HepG2 (cell line): Measurements from ENCODE around the gene ATP6V0A1. TPM values are rescaled to one million over a fixed set of nuclear protein-coding genes. Genes with fewer than 3 reads are reported as not detected.

Source experiments
- ATF7-NPFF ChIP-seq: sonication (generic); formaldehyde crosslinking; IDR thresholded peaks from 2 replicates; pipeline ENCODE4 v1.8.1; 2023; ENCODE audit warnings: mild to moderate bottlenecking, low read depth, missing genetic modification reagents, moderate library complexity
- ETV6 ChIP-seq: sonication (generic); formaldehyde crosslinking; conservative IDR thresholded peaks from 2 replicates; pipeline ENCODE4 v1.4.0; 2020; ENCODE audit warnings: missing genetic modification reagents
- IKZF4 ChIP-seq: sonication (generic); formaldehyde crosslinking; IDR thresholded peaks from 2 replicates; pipeline ENCODE4 v1.5.1; 2020; ENCODE audit warnings: borderline replicate concordance, mild to moderate bottlenecking, low read depth, missing genetic modification reagents; ENCODE audit errors: not compliant biosample characterization
- KAT8 ChIP-seq: IDR thresholded peaks from 2 replicates; pipeline ENCODE4 v1.6.1; 2016; ENCODE audit warnings: missing genetic modification reagents, missing compliant biosample characterization
- KLF15 ChIP-seq: sonication (generic); formaldehyde crosslinking; IDR thresholded peaks from 2 replicates; pipeline ENCODE4 v1.8.1; 2023; ENCODE audit warnings: borderline replicate concordance, mild to moderate bottlenecking, inconsistent platforms, missing genetic modification reagents, mixed read lengths
- KLF6 ChIP-seq: IDR thresholded peaks from 2 replicates; pipeline ENCODE4 v1.8.0; 2016; ENCODE audit warnings: missing biosample characterization, missing genetic modification reagents
- KMT2B ChIP-seq: IDR thresholded peaks from 2 replicates; pipeline ENCODE4 v1.6.1; 2016; ENCODE audit warnings: missing genetic modification reagents, missing compliant biosample characterization
- NR2C2 ChIP-seq: sonication (generic); formaldehyde crosslinking; IDR thresholded peaks from 2 replicates; pipeline ENCODE4 v1.4.0; 2020; ENCODE audit warnings: missing genetic modification reagents, mild to moderate bottlenecking, moderate library complexity, borderline replicate concordance
- PPARG ChIP-seq: conservative IDR thresholded peaks from 2 replicates; pipeline ENCODE4 v1.6.1; 2016; ENCODE audit warnings: missing biosample characterization, missing genetic modification reagents
- TBP ChIP-seq: sonication (generic); formaldehyde crosslinking; IDR thresholded peaks from 2 replicates; pipeline ENCODE4 v1.5.0; 2020; ENCODE audit warnings: missing genetic modification reagents
- ZBTB20 ChIP-seq: sonication (generic); formaldehyde crosslinking; IDR thresholded peaks from 2 replicates; pipeline ENCODE4 v1.8.1; 2023; ENCODE audit warnings: missing genetic modification reagents, low read depth, mild to moderate bottlenecking, borderline replicate concordance
- ZC3H4 ChIP-seq: sonication (generic); formaldehyde crosslinking; IDR thresholded peaks from 2 replicates; pipeline ENCODE4 v1.4.0; 2020; ENCODE audit warnings: missing genetic modification reagents, borderline replicate concordance
- ZFP36 ChIP-seq: fragments of 150-350 bp; IDR thresholded peaks from 2 replicates; pipeline ENCODE4 v1.6.1; 2018; ENCODE audit warnings: borderline replicate concordance, low read length, low read depth; ENCODE audit not compliant: partially characterized antibody
- ZFP90 ChIP-seq: sonication (generic); formaldehyde crosslinking; IDR thresholded peaks from 2 replicates; pipeline ENCODE4 v1.8.0; 2022; ENCODE audit warnings: missing genetic modification reagents, mild to moderate bottlenecking, inconsistent platforms, borderline replicate concordance
- ZMYM3 ChIP-seq: sonication (generic); formaldehyde crosslinking; IDR thresholded peaks from 2 replicates; pipeline ENCODE4 v1.5.1; 2020; ENCODE audit warnings: mild to moderate bottlenecking, missing genetic modification reagents
- ZNF619 ChIP-seq: sonication (generic); formaldehyde crosslinking; IDR thresholded peaks from 2 replicates; pipeline ENCODE4 v1.4.0; 2020; ENCODE audit warnings: mild to moderate bottlenecking, missing genetic modification reagents
- ZNF652 ChIP-seq: IDR thresholded peaks from 2 replicates; pipeline ENCODE4 v1.6.1; 2016; ENCODE audit warnings: low read depth, borderline replicate concordance
- ZNF850 ChIP-seq: sonication (generic); formaldehyde crosslinking; conservative IDR thresholded peaks from 2 replicates; pipeline ENCODE4 v1.9.0; 2021; ENCODE audit warnings: mild to moderate bottlenecking, missing genetic modification reagents
- ZNF879 ChIP-seq: sonication (generic); formaldehyde crosslinking; IDR thresholded peaks from 2 replicates; pipeline ENCODE4 v1.8.1; 2023; ENCODE audit warnings: missing genetic modification reagents
- ZSCAN9 ChIP-seq: IDR thresholded peaks from 2 replicates; pipeline ENCODE4 v1.6.1; 2016; ENCODE audit warnings: borderline replicate concordance
- polyA plus RNA-seq, 8 experiments: library from polyadenylated mRNA; depleted of rRNA in 3 of 8; stranded (reverse) in 7 of 8; unstranded in 1 of 8; fragments of >200 nt; fragmentation: Illumina TruSeq in 4 of 8; extraction: Trizol in 4 of 8; gene quantifications; 2 replicates each; pipeline versions ENCODE4 v1.2.1 to v1.2.3, GENCODE V29; 2011 to 2016; ENCODE audit warnings: low read depth in 4 of 8, missing spikeins in 1 of 8, mixed read lengths in 1 of 8; ENCODE audit not compliant: insufficient read depth in 1 of 8
- total RNA-seq, 5 experiments: library from RNA; depleted of rRNA; stranded (reverse); fragments of >200 nt; fragmentation: Illumina TruSeq; extraction: Trizol; gene quantifications; 2 replicates each; pipeline ENCODE4 v1.2.3, GENCODE V29; 2016; ENCODE audit warnings: low read depth in 1 of 5
- TF ChIP-seq, protein P1 (sequence below): sonication (generic); formaldehyde crosslinking; IDR thresholded peaks from 2 replicates; pipeline ENCODE4 v1.5.1; 2020; ENCODE audit warnings: mild to moderate bottlenecking, missing genetic modification reagents, moderate library complexity
- TF ChIP-seq, protein P2 (sequence below): sonication (generic); formaldehyde crosslinking; IDR thresholded peaks from 2 replicates; pipeline ENCODE4 v1.4.0; 2020; ENCODE audit warnings: missing genetic modification reagents
- TF ChIP-seq, protein P3 (sequence below): sonication (generic); formaldehyde crosslinking; IDR thresholded peaks from 2 replicates; pipeline ENCODE4 v1.8.0; 2022; ENCODE audit warnings: mild to moderate bottlenecking, missing genetic modification reagents
- TF ChIP-seq, protein P4 (sequence below): sonication (generic); formaldehyde crosslinking; IDR thresholded peaks from 2 replicates; pipeline ENCODE4 v1.8.1; 2023; ENCODE audit warnings: missing genetic modification reagents, mild to moderate bottlenecking, borderline replicate concordance

Gene ATP6V0A1
- total and polyA plus RNA-seq, 2 of the 13 experiments (the other 11 are each of a cell fraction or from before 2014, with no cell fraction given): 27.9 to 54.1 TPM

DNA sequence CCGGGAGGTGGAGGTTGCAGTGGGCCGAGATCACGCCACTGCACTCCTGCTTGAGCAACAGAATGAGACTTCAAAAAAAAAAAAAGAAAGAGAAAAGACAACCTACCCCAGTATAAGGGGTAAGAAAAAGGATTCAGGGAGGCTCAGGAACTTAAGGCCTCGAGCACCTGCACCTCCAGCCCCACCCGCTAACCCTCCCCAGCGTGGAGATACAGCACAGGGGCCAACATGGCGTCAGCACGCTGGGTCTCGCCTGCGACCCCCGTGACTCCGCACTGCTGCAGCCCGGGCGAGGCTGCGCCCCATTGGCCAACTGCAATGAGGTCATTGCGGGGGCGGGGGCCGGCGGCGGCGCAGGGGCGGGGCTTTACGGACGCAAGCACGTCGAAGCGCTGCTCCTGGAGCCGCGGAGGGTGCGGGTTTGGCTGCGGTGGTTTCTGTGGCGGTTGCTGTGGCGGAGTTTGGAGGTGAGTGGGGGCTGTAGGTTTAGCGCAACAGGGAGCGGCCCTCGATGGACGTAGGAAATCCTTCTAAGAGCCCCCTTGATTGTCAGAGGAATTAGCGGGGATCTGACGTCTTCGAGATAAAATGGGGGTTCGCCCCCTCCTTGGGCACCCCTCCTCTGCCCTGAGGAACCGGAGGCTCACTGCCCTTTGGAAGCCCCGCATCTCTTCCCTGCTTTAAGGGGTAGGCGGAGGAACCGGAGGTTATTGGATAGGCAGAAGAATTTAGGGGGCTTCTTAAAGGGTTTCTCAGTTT, at the start of gene ATP6V0A1 (continued):
- TF ChIP-seq ZFP36: no peak
- TF ChIP-seq ZBTB20: no peak; the same call in 1 of the 2 replicates
- TF ChIP-seq IKZF4: no peak
- 0 out of 2 replicates have a peak, but pooled peaks have one; percentile 43 for TF ChIP-seq PPARG (CRISPR knock-in tag)
- no peak for TF ChIP-seq TBP (CRISPR knock-in tag)
- TF ChIP-seq ZSCAN9 (CRISPR knock-in tag): peak; percentile 45; the same call in 1 of the 2 replicates
- TF ChIP-seq, protein P1, sequence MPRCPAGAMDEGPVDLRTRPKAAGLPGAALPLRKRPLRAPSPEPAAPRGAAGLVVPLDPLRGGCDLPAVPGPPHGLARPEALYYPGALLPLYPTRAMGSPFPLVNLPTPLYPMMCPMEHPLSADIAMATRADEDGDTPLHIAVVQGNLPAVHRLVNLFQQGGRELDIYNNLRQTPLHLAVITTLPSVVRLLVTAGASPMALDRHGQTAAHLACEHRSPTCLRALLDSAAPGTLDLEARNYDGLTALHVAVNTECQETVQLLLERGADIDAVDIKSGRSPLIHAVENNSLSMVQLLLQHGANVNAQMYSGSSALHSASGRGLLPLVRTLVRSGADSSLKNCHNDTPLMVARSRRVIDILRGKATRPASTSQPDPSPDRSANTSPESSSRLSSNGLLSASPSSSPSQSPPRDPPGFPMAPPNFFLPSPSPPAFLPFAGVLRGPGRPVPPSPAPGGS (CRISPR knock-in tag): peak; percentile 65; the same call in 1 of the 2 replicates
- 0 out of 2 replicates have a peak, but pooled peaks have one; percentile 45 for TF ChIP-seq ETV6 (CRISPR knock-in tag)
- peak; percentile 14; the same call in 1 of the 2 replicates for TF ChIP-seq ZNF850 (CRISPR knock-in tag)
- TF ChIP-seq, protein P2, sequence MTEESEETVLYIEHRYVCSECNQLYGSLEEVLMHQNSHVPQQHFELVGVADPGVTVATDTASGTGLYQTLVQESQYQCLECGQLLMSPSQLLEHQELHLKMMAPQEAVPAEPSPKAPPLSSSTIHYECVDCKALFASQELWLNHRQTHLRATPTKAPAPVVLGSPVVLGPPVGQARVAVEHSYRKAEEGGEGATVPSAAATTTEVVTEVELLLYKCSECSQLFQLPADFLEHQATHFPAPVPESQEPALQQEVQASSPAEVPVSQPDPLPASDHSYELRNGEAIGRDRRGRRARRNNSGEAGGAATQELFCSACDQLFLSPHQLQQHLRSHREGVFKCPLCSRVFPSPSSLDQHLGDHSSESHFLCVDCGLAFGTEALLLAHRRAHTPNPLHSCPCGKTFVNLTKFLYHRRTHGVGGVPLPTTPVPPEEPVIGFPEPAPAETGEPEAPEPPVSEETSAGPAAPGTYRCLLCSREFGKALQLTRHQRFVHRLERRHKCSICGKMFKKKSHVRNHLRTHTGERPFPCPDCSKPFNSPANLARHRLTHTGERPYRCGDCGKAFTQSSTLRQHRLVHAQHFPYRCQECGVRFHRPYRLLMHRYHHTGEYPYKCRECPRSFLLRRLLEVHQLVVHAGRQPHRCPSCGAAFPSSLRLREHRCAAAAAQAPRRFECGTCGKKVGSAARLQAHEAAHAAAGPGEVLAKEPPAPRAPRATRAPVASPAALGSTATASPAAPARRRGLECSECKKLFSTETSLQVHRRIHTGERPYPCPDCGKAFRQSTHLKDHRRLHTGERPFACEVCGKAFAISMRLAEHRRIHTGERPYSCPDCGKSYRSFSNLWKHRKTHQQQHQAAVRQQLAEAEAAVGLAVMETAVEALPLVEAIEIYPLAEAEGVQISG (CRISPR knock-in tag): peak; percentile 79
- peak; percentile 64; the same call in 1 of the 2 replicates for TF ChIP-seq NR2C2 (CRISPR knock-in tag)
- TF ChIP-seq ATF7-NPFF: peak; percentile 91
- TF ChIP-seq, protein P3, sequence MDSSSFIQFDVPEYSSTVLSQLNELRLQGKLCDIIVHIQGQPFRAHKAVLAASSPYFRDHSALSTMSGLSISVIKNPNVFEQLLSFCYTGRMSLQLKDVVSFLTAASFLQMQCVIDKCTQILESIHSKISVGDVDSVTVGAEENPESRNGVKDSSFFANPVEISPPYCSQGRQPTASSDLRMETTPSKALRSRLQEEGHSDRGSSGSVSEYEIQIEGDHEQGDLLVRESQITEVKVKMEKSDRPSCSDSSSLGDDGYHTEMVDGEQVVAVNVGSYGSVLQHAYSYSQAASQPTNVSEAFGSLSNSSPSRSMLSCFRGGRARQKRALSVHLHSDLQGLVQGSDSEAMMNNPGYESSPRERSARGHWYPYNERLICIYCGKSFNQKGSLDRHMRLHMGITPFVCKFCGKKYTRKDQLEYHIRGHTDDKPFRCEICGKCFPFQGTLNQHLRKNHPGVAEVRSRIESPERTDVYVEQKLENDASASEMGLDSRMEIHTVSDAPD (CRISPR knock-in tag): no peak
- peak; percentile 84 for TF ChIP-seq KMT2B
- TF ChIP-seq KAT8: peak; percentile 47; the same call in 1 of the 2 replicates
- TF ChIP-seq ZFP90 (CRISPR knock-in tag): peak; percentile 16; the same call in 1 of the 2 replicates
- TF ChIP-seq ZC3H4 (CRISPR knock-in tag): no peak
- TF ChIP-seq KLF6 (CRISPR knock-in tag): no peak
- TF ChIP-seq ZMYM3 (CRISPR knock-in tag): peak; percentile 56; the same call in 1 of the 2 replicates
- TF ChIP-seq, protein P4, sequence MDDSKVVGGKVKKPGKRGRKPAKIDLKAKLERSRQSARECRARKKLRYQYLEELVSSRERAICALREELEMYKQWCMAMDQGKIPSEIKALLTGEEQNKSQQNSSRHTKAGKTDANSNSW (CRISPR knock-in tag): no peak
- no peak for TF ChIP-seq ZNF879 (CRISPR knock-in tag)
- no peak for TF ChIP-seq ZNF652 (CRISPR knock-in tag)
- TF ChIP-seq KLF15 (CRISPR knock-in tag): no peak
- 0 out of 2 replicates have a peak, but pooled peaks have one; percentile 64 for TF ChIP-seq ZNF619 (CRISPR knock-in tag)
